ENCODE data around the gene NDRG2. TPM values are rescaled to one million over a fixed set of nuclear protein-coding genes. Genes with fewer than 3 reads are reported as not detected.

The NDRG2 gene
- total and polyA plus RNA-seq, 4 experiments from 2014 or later: 26.9 to 34.5 (median 32.2) TPM

DNA sequence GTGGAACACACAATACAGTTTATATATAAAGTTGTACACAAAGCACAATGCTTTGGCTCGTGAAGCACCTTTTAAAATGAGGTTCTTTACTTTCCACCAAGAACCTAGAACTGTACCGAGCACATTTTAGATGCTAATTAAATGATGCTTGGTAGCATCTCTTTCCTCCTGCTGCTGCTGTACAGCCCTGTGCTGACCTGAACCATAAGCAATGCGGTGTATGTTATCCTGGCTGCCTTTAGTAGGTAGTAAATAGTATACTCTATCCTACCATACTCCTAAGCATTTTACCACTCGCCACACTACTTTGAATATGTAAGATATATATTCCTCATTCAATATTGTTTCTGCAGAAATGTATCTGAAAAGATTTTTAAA, 29.9 kb upstream of the NDRG2 start:
- Mint-ChIP-seq H3K27me3 (peaks cover 3 to 7% of the 10 kb centered on the region in 2 donors), H3K9me3 (no peaks in the 10 kb centered on the region), H3K27ac (no peak overlapping the region), H3K4me3 (no peak overlapping the region), H3K36me3 (no peaks in the 10 kb centered on the region), H3K4me1 (peaks cover 0 to 4% (median under 1%) of the 10 kb centered on the region in 4 donors)
- CTCF ChIA-PET (ENCODE audit: partially characterized antibody): no interaction called here
- Histone ChIP-seq H3K4me3 (ENCODE audit: low read length in 2 of 2) (no peak overlapping the region), H3K4me1 (ENCODE audit: insufficient read depth, low read length) (no peaks in the 10 kb centered on the region), H3K27ac (ENCODE audit: low read depth, low read length) (no peak overlapping the region), H3K27me3 (ENCODE audit: insufficient read depth, low read length) (no peaks in the 10 kb centered on the region), H3K36me3 (ENCODE audit: insufficient read depth, low read length) (no peaks in the 10 kb centered on the region), H3K9me3 (ENCODE audit: control insufficient read depth in 1 of 2, low read length in 2 of 2) (no peaks in the 10 kb centered on the region)
- POLR2A ChIA-PET (ENCODE audit: partially characterized antibody): no interaction called here
- DNase-seq: no peak
- intact Hi-C loops (cut with micrococcal nuclease): no loop called here

DNA sequence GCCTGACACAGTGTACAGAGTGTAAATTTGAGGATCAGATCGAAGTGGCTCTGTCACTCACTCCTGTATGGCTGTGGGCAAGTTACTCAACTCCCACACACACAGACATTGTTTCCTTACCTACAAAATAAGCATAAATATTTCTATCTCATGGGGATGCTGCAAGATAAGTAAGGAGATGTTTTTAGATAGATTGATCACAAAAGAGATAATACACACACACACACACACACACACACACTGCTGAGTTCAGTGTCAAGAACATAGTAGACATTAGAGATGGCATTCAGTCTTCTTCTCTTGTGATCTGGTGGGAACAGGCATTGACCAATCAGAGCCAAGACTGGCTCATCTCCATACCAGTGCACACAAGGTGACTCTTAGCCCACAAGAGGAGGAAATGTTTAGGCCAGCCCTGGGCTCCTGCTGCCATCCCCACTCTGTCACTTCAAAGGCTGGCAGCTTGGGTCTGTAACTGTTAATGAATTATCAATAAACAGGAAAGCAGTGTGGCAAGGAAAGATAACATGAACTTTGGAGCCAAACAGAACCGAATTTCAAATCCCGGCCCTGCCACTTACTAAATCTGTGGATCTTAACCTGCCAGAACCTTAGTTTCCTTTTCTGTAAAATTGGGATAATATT, 29.4 kb upstream of the NDRG2 start:
- no peaks in the 10 kb centered on the region for H3K36me3 Mint-ChIP-seq
- Histone ChIP-seq H3K36me3 (ENCODE audit: insufficient read depth, low read length) (no peaks in the 10 kb centered on the region), H3K4me3 (ENCODE audit: low read length in 2 of 2) (no peak overlapping the region), H3K27me3 (ENCODE audit: insufficient read depth, low read length) (no peaks in the 10 kb centered on the region), H3K4me1 (ENCODE audit: insufficient read depth, low read length) (no peaks in the 10 kb centered on the region), H3K9me3 (ENCODE audit: control insufficient read depth in 1 of 2, low read length in 2 of 2) (no peaks in the 10 kb centered on the region), H3K27ac (ENCODE audit: low read depth, low read length) (no peak overlapping the region)
- CTCF ChIA-PET (ENCODE audit: partially characterized antibody): interaction anchor here (1.3 kb wide), 1 partner anchor 39 kb away, joined by 7 read pairs; no protein-coding TSS in a partner anchor
- no peak for DNase-seq
- H3K4me3 Mint-ChIP-seq: no peak overlapping the region
- intact Hi-C loops (cut with micrococcal nuclease): no loop called here
- H3K9me3 Mint-ChIP-seq: no peaks in the 10 kb centered on the region
- peaks cover 3 to 9% of the 10 kb centered on the region in 2 donors for H3K27me3 Mint-ChIP-seq
- peaks cover 0 to 4% (median under 1%) of the 10 kb centered on the region in 4 donors for H3K4me1 Mint-ChIP-seq
- POLR2A ChIA-PET (ENCODE audit: partially characterized antibody): no interaction called here
- peak overlapping the region in 1 of 7 donors; percentile 8 for H3K27ac Mint-ChIP-seq

DNA sequence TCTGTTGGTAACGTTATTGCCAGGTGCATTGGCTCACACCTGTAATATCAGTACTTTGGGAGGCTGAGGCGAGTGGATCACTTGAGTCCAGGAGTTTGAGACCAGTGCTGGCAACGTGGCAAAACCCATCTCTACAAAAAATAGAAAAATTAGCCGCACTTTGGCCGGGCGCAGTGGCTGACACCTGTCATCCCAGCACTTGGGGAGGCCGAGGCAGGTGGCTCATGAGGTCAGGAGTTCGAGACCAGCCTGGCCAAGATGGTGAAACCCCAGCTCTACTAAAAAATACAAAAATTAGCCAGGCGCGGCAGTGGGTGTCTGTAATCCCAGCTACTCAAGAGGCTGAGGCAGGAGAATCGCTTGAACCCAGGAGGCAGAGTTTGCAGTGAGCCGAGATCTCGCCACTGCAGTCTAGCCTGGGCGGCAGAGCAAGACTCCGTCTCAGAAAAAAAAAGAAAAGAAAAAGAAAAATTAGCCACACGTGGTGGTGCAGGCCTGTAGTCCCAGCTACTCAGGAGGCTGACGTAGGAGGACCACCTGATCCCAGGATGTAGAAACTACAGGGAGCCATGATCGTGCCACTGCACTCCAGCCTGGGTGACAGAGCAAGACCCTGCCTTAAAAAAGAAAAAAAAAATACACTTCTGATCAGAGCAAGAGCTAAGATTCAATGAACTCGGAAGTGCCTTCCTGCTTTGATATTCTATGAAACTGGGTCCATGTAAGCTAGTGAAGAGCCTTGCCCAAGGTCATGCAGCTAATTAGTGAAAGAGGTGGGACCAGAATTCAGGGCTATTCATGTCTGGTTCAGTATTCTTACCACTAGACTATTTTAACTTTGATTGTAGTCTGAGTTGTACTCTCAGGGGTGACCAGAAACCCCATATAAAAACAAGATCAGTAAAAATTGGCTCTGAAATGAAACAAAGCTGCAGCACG, 28.6 kb upstream of the NDRG2 start:
- H3K4me3 ChIP-seq (ENCODE audit: low read length in 2 of 2): no peak overlapping the region
- no peaks in the 10 kb centered on the region for H3K36me3 Mint-ChIP-seq
- ChIA-PET CTCF (ENCODE audit: partially characterized antibody) (interaction anchor here (1.3 kb wide), 1 partner anchor 39 kb away, joined by 7 read pairs; no protein-coding TSS in a partner anchor), POLR2A (ENCODE audit: partially characterized antibody) (no interaction called here)
- no peak overlapping the region for H3K4me3 Mint-ChIP-seq
- peaks cover 3 to 12% of the 10 kb centered on the region in 2 donors for H3K27me3 Mint-ChIP-seq
- DNase-seq: no peak
- H3K9me3 ChIP-seq (ENCODE audit: control insufficient read depth in 1 of 2, low read length in 2 of 2): no peaks in the 10 kb centered on the region
- no peak overlapping the region for H3K27ac ChIP-seq (ENCODE audit: low read depth, low read length)
- H3K4me1 ChIP-seq (ENCODE audit: insufficient read depth, low read length): no peaks in the 10 kb centered on the region
- peak overlapping the region in 1 of 7 donors; percentile 8 for H3K27ac Mint-ChIP-seq
- peaks cover 0 to 4% (median under 1%) of the 10 kb centered on the region in 4 donors for H3K4me1 Mint-ChIP-seq
- no peaks in the 10 kb centered on the region for H3K9me3 Mint-ChIP-seq
- intact Hi-C loops (cut with micrococcal nuclease): no loop called here
- H3K36me3 ChIP-seq (ENCODE audit: insufficient read depth, low read length): no peaks in the 10 kb centered on the region
- H3K27me3 ChIP-seq (ENCODE audit: insufficient read depth, low read length): no peaks in the 10 kb centered on the region

DNA sequence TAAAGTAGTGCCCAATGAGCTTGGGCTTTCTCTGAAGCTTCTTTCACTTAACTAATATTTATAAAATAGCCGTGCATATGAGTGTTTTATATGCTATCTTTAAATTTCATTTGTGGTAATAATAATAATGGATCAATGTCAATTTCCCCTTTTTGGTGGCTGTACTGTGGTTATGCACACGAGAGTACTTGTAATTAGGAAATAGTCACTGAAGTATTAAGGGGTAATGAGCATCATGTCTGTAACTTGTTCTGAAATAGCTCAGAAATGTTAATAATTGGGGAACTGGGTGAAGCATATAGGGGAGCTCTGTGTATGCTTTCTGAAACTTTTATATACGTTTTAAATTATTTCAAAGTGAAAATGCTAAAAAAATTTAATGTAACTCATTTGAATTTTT, 25.7 kb upstream of the NDRG2 start:
- H3K36me3 Mint-ChIP-seq: no peaks in the 10 kb centered on the region
- H3K4me3 ChIP-seq (ENCODE audit: low read length in 2 of 2): no peak overlapping the region
- no peaks in the 10 kb centered on the region for H3K36me3 ChIP-seq (ENCODE audit: insufficient read depth, low read length)
- no peaks in the 10 kb centered on the region for H3K9me3 ChIP-seq (ENCODE audit: control insufficient read depth in 1 of 2, low read length in 2 of 2)
- H3K27ac ChIP-seq (ENCODE audit: low read depth, low read length): no peak overlapping the region
- peaks cover 0 to 4% (median under 1%) of the 10 kb centered on the region in 4 donors for H3K4me1 Mint-ChIP-seq
- no peaks in the 10 kb centered on the region for H3K9me3 Mint-ChIP-seq
- no peak overlapping the region for H3K4me3 Mint-ChIP-seq
- peaks cover 3% of the 10 kb centered on the region for H3K27me3 ChIP-seq (ENCODE audit: insufficient read depth, low read length)
- POLR2A ChIA-PET (ENCODE audit: partially characterized antibody): interaction anchor here (1.2 kb wide), 1 partner anchor 36 kb away, joined by 3 read pairs; no protein-coding TSS in a partner anchor
- H3K27ac Mint-ChIP-seq: no peak overlapping the region
- H3K4me1 ChIP-seq (ENCODE audit: insufficient read depth, low read length): no peaks in the 10 kb centered on the region
- H3K27me3 Mint-ChIP-seq: peaks cover 3 to 8% of the 10 kb centered on the region in 2 donors
- intact Hi-C loops (cut with micrococcal nuclease): no loop called here
- no peak for DNase-seq
- CTCF ChIA-PET (ENCODE audit: partially characterized antibody): interaction anchor here (1.3 to 1.9 kb wide), 3 partner anchors 10 to 41 kb away, joined by 3 to 11 read pairs (median 4); no protein-coding TSS in a partner anchor

DNA sequence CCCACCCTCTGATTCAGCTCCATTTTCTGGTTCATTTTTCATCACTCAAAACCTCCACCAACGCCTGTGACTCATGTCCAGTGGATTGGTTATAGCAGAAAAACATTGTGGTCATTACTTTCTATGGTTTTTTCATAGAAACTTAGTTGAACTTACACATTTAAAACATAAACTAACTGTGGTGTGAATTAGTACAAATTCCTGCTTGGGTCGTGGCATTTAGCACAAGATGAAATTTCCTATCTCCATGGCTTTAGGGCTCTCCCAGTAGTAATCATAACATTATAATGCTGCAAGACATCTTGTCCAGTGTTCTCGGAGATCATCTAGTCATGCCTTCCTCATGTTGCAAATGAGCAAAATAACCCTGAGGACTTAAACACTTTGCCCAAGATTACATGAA, 24.4 kb upstream of the NDRG2 start:
- ChIA-PET POLR2A (ENCODE audit: partially characterized antibody) (no interaction called here), CTCF (ENCODE audit: partially characterized antibody) (interaction anchor here (1.9 to 3.9 kb wide), 2 partner anchors 34 kb away, joined by 11 to 36 read pairs; no protein-coding TSS in a partner anchor)
- no peaks in the 10 kb centered on the region for H3K36me3 ChIP-seq (ENCODE audit: insufficient read depth, low read length)
- Mint-ChIP-seq H3K36me3 (no peaks in the 10 kb centered on the region), H3K27me3 (peaks cover 3 to 8% of the 10 kb centered on the region in 2 donors), H3K4me3 (no peak overlapping the region), H3K4me1 (peaks cover 6 to 14% (median 9%) of the 10 kb centered on the region in 4 donors), H3K27ac (no peak overlapping the region), H3K9me3 (no peaks in the 10 kb centered on the region)
- no peak overlapping the region for H3K27ac ChIP-seq (ENCODE audit: low read depth, low read length)
- no peak overlapping the region for H3K4me3 ChIP-seq (ENCODE audit: low read length in 2 of 2)
- no peaks in the 10 kb centered on the region for H3K9me3 ChIP-seq (ENCODE audit: control insufficient read depth in 1 of 2, low read length in 2 of 2)
- intact Hi-C loops (cut with micrococcal nuclease): no loop called here
- H3K4me1 ChIP-seq (ENCODE audit: insufficient read depth, low read length): peaks cover 8% of the 10 kb centered on the region
- DNase-seq: no peak
- peaks cover 3% of the 10 kb centered on the region for H3K27me3 ChIP-seq (ENCODE audit: insufficient read depth, low read length)

DNA sequence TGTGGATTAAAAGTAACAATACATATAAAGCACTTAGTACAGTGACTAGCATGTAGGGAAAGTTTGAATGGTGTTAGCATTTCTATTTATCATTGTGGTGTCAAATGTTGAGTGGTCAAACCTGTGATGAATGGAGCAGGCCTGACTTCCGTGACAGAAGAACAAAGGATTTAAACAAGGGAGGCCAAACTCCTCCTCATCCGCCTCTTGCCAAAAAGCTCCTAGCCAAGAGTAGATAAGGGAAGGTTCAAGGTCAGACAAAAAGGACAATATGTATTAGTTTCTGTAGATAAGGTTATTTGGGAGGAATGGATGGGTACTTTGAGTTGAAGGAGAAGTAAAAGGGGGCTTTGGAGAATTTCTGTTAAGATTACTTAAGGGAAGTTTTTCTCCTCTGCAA, 23.8 kb upstream of the NDRG2 start:
- Mint-ChIP-seq H3K4me3 (no peak overlapping the region), H3K9me3 (no peaks in the 10 kb centered on the region), H3K4me1 (peaks cover 8 to 17% (median 12%) of the 10 kb centered on the region in 4 donors), H3K36me3 (no peaks in the 10 kb centered on the region), H3K27me3 (peaks cover 3 to 8% of the 10 kb centered on the region in 2 donors), H3K27ac (no peak overlapping the region)
- peaks cover 3% of the 10 kb centered on the region for H3K27me3 ChIP-seq (ENCODE audit: insufficient read depth, low read length)
- no peak overlapping the region for H3K27ac ChIP-seq (ENCODE audit: low read depth, low read length)
- POLR2A ChIA-PET (ENCODE audit: partially characterized antibody): interaction anchor here (0.9 kb wide), 1 partner anchor 56 kb away, joined by 4 read pairs; no protein-coding TSS in a partner anchor
- no peaks in the 10 kb centered on the region for H3K9me3 ChIP-seq (ENCODE audit: control insufficient read depth in 1 of 2, low read length in 2 of 2)
- intact Hi-C loops (cut with micrococcal nuclease): no loop called here
- H3K4me3 ChIP-seq (ENCODE audit: low read length in 2 of 2): no peak overlapping the region
- CTCF ChIA-PET (ENCODE audit: partially characterized antibody): interaction anchor here (1.1 to 3.9 kb wide), 4 partner anchors 12 to 56 kb away, joined by 3 to 36 read pairs (median 8); no protein-coding TSS in a partner anchor
- no peak for DNase-seq
- no peaks in the 10 kb centered on the region for H3K36me3 ChIP-seq (ENCODE audit: insufficient read depth, low read length)
- peaks cover 14% of the 10 kb centered on the region for H3K4me1 ChIP-seq (ENCODE audit: insufficient read depth, low read length)

DNA sequence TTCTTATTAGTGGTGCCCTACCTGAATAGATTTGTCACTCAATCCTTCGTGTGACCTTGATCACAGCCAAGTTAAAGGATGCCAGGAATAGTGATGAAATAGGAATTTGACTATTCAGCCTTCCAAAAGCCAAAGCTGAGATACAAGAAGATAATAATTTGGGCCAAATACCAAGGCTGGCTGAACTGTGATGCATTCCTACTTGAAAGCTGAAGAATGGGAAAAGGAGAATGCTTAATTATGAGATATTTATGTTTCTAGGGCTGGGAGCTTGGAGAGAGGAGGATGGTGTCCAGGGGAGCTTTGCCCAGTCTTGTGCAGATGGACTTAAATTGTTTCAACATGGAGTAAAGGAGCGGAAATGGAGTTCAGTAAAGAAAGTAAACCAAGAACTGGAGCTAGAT, 22.5 kb upstream of the NDRG2 start:
- Histone ChIP-seq H3K27me3 (ENCODE audit: insufficient read depth, low read length) (peaks cover 3% of the 10 kb centered on the region), H3K9me3 (ENCODE audit: control insufficient read depth in 1 of 2, low read length in 2 of 2) (no peaks in the 10 kb centered on the region), H3K27ac (ENCODE audit: low read depth, low read length) (no peak overlapping the region), H3K36me3 (ENCODE audit: insufficient read depth, low read length) (no peaks in the 10 kb centered on the region), H3K4me3 (ENCODE audit: low read length in 2 of 2) (no peak overlapping the region), H3K4me1 (ENCODE audit: insufficient read depth, low read length) (peaks cover 18% of the 10 kb centered on the region)
- no peaks in the 10 kb centered on the region for H3K9me3 Mint-ChIP-seq
- intact Hi-C loops (cut with micrococcal nuclease): no loop called here
- CTCF ChIA-PET (ENCODE audit: partially characterized antibody): interaction anchor here (0.6 to 3.9 kb wide), 8 partner anchors 14 to 231 kb away, joined by 3 to 36 read pairs (median 6); no protein-coding TSS in a partner anchor
- POLR2A ChIA-PET (ENCODE audit: partially characterized antibody): interaction anchor here (0.9 kb wide), 1 partner anchor 57 kb away, joined by 4 read pairs; no protein-coding TSS in a partner anchor
- no peak overlapping the region for H3K27ac Mint-ChIP-seq
- H3K27me3 Mint-ChIP-seq: peaks cover 0 to 8% of the 10 kb centered on the region in 2 donors
- peaks cover 11 to 28% (median 18%) of the 10 kb centered on the region in 4 donors for H3K4me1 Mint-ChIP-seq
- H3K36me3 Mint-ChIP-seq: no peaks in the 10 kb centered on the region
- no peak overlapping the region for H3K4me3 Mint-ChIP-seq
- no peak for DNase-seq

Measured in CD4-positive, alpha-beta memory T cell (primary cell).